NCI-H345 treated with DMSO at 0.1 percent for 48 hours (cell line): ENCODE data around the gene LRFN5.
"Not testable (repeated sequence)": the region's sequence is repeated elsewhere in the genome, so short reads cannot be mapped to it uniquely, and the experiment has no call there.

Experiments
- DNase-seq: peaks from one replicate; lab custom pipeline; 2025; ENCODE audit not compliant: unreplicated experiment; lab: John Stamatoyannopoulos, UW

Gene LRFN5

GRCh38 chr14:41878321-41878720 is 271.6 kb downstream of the LRFN5 start:
- no peak for DNase-seq

- no peak for DNase-seq
Measured at GRCh38 chr14:41891624-41892023, 284.9 kb downstream of the LRFN5 start.

GRCh38 chr14:41899416-41899815 is 292.7 kb downstream of the LRFN5 start:
- peak; percentile 96 for DNase-seq

GRCh38 chr14:41900644-41901043 is 294.0 kb downstream of the LRFN5 start:
- DNase-seq = peak; percentile 44

- no peak for DNase-seq
Measured at GRCh38 chr14:41901089-41901488, 294.4 kb downstream of the LRFN5 start.

- DNase-seq = no peak
Measured at GRCh38 chr14:41905394-41905964, 298.8 kb downstream of the LRFN5 start.

GRCh38 chr14:41911155-41911554 is 304.5 kb downstream of the LRFN5 start:
- not testable (repeated sequence) for DNase-seq

- no peak for DNase-seq
Measured at GRCh38 chr14:41913398-41913797, 306.7 kb downstream of the LRFN5 start.

- DNase-seq = no peak
Measured at GRCh38 chr14:41915732-41916131, 309.1 kb downstream of the LRFN5 start.

GRCh38 chr14:41916313-41916712 is 309.6 kb downstream of the LRFN5 start:
- no peak for DNase-seq

GRCh38 chr14:41925409-41925808 is 318.7 kb downstream of the LRFN5 start:
- DNase-seq = no peak

GRCh38 chr14:41950428-41951151 is 343.9 kb downstream of the LRFN5 start:
- no peak for DNase-seq
